Measurements from ENCODE around the gene DNMBP. TPM values are rescaled to one million over a fixed set of nuclear protein-coding genes. Genes with fewer than 3 reads are reported as not detected.

Gene DNMBP
- total RNA-seq, 1 experiment from 2014 or later = 60.3 TPM

DNA sequence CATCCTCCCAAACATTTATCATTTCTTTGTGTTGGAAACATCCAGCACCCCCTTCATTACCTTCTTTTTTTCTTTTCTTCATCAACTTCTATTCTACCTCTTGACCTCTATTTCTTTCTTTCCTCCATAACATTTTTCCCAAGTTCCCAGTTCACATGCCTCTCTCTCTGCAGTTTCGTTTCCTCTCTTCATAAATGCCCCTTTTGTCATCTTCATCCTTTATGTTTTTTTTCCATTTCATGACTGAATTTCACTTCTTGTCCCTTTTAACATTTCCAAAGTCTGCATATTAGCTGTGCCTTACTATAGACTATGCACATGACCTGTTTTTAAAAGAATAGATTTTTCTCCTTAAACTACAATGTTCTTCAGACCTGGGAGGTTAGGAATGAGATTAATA lies 48.2 kb upstream of the DNMBP start:
- Histone ChIP-seq H3K9ac (ENCODE audit: low read length) (no peak overlapping the region), H3K4me2 (ENCODE audit: low read length) (no peak overlapping the region), H3K9me3 (ENCODE audit: control insufficient read depth in 1 of 2, insufficient read depth in 1 of 2, low read depth in 1 of 2, low read length in 2 of 2) (peaks cover 0 to 3% of the 10 kb centered on the region in 2 experiments; a peak in 1 of 4 replicates), H4K20me1 (ENCODE audit: insufficient read depth) (no peaks in the 10 kb centered on the region), H3K27ac (ENCODE audit: low read depth, low read length) (no peak overlapping the region), H3K27me3 (ENCODE audit: insufficient read depth, low read length) (no peaks in the 10 kb centered on the region), H3K4me1 (ENCODE audit: control insufficient read depth in 1 of 2, insufficient read depth in 2 of 2, low read length in 2 of 2) (peaks cover 0 to 3% of the 10 kb centered on the region in 2 experiments; a peak in 1 of 4 replicates), H2AFZ (ENCODE audit: low read depth, low read length, poor library complexity, severe bottlenecking) (no peak overlapping the region), H3K9me2 (ENCODE audit: insufficient read depth) (no peaks in the 10 kb centered on the region), H3K36me3 (ENCODE audit: control insufficient read depth in 1 of 2, insufficient read depth in 2 of 2, low read length in 2 of 2) (no peaks in the 10 kb centered on the region), H3K79me2 (ENCODE audit: insufficient read depth, low read length) (no peaks in the 10 kb centered on the region), H3K4me3 (replicated peaks in 1 of 2; ENCODE audit: low read depth in 1 of 2, low read length in 2 of 2) (no peak overlapping the region)
- no peak for ATAC-seq
- TF ChIP-seq RAD21 (IDR thresholded peaks at IDR 0.05; ENCODE audit: low read depth) (no peak), EGR1 (IDR thresholded peaks at IDR 0.05; ENCODE audit: low read depth) (no peak), POLR2A (IDR thresholded peaks at IDR 0.05; ENCODE audit: borderline replicate concordance, extremely low read depth, insufficient read depth, insufficient read length) (no peak), SP1 (IDR thresholded peaks at IDR 0.05; ENCODE audit: low read depth) (no peak), JUND (IDR thresholded peaks at IDR 0.05) (no peak), ELF1 (IDR thresholded peaks at IDR 0.05; ENCODE audit: borderline replicate concordance, low read depth) (no peak), SIN3A (IDR thresholded peaks at IDR 0.05; ENCODE audit: low read depth) (no peak), FOSL1 (IDR thresholded peaks at IDR 0.05; ENCODE audit: low read depth) (no peak), YY1 (IDR thresholded peaks at IDR 0.05; ENCODE audit: extremely low read depth, insufficient replicate concordance, low read depth, low read length) (no peak), ZNF274 (IDR thresholded peaks at IDR 0.05; ENCODE audit: low read depth, low read length) (no peak), CEBPB (IDR thresholded peaks at IDR 0.05; ENCODE audit: low read depth) (no peak), POLR2AphosphoS5 (IDR thresholded peaks at IDR 0.05; ENCODE audit: low read depth, low read length) (no peak)
- TF ChIP-seq, protein P1, sequence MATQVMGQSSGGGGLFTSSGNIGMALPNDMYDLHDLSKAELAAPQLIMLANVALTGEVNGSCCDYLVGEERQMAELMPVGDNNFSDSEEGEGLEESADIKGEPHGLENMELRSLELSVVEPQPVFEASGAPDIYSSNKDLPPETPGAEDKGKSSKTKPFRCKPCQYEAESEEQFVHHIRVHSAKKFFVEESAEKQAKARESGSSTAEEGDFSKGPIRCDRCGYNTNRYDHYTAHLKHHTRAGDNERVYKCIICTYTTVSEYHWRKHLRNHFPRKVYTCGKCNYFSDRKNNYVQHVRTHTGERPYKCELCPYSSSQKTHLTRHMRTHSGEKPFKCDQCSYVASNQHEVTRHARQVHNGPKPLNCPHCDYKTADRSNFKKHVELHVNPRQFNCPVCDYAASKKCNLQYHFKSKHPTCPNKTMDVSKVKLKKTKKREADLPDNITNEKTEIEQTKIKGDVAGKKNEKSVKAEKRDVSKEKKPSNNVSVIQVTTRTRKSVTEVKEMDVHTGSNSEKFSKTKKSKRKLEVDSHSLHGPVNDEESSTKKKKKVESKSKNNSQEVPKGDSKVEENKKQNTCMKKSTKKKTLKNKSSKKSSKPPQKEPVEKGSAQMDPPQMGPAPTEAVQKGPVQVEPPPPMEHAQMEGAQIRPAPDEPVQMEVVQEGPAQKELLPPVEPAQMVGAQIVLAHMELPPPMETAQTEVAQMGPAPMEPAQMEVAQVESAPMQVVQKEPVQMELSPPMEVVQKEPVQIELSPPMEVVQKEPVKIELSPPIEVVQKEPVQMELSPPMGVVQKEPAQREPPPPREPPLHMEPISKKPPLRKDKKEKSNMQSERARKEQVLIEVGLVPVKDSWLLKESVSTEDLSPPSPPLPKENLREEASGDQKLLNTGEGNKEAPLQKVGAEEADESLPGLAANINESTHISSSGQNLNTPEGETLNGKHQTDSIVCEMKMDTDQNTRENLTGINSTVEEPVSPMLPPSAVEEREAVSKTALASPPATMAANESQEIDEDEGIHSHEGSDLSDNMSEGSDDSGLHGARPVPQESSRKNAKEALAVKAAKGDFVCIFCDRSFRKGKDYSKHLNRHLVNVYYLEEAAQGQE (IDR thresholded peaks at IDR 0.05; ENCODE audit: low read depth) = no peak
- RAD21 ChIA-PET (ENCODE audit: low non-redundant PET in 1 of 2, low total read pairs in 2 of 2, uncharacterized antibody in 2 of 2, unreplicated experiment in 2 of 2) = no interaction called here
- intact Hi-C loops (cut with micrococcal nuclease) = no loop called here
- POLR2A ChIA-PET = no interaction called here
- CTCF ChIA-PET = interaction anchor here (1.3 kb wide), 1 partner anchor 12 kb away, joined by 5 read pairs; no protein-coding TSS in a partner anchor
- no peak for DNase-seq (ENCODE audit: low read depth, low spot score)
- BruUV-seq (replicated peaks) = no TSS peak
